Keratinocyte (primary cell): ENCODE measurements around the gene FBN2.
"Not testable (repeated sequence)": the region's sequence is repeated elsewhere in the genome, so short reads cannot be mapped to it uniquely, and the experiment has no call there.

Experiments used
- EZH2 ChIP-seq: IDR thresholded peaks from one replicate; pipeline ENCODE4 v1.6.1; 2012; ENCODE audit warnings: inconsistent platforms, mild to moderate bottlenecking, low read length, moderate library complexity
- TF ChIP-seq, protein P1 (sequence below), 3 experiments: IDR thresholded peaks in 1 of 3; conservative IDR thresholded peaks in 1 of 3; optimal IDR thresholded peaks in 1 of 3; 2 replicates in 2 of 3; 3 replicates in 1 of 3; pipeline versions ENCODE3 to v1.5.1; 2011; ENCODE audit warnings: low read length in 3 of 3, mild to moderate bottlenecking in 3 of 3, moderate library complexity in 2 of 3, control low read depth in 1 of 3, inconsistent platforms in 1 of 3; ENCODE audit not compliant: insufficient read depth in 2 of 3; ENCODE audit errors: extremely low read depth in 1 of 3

DNA sequence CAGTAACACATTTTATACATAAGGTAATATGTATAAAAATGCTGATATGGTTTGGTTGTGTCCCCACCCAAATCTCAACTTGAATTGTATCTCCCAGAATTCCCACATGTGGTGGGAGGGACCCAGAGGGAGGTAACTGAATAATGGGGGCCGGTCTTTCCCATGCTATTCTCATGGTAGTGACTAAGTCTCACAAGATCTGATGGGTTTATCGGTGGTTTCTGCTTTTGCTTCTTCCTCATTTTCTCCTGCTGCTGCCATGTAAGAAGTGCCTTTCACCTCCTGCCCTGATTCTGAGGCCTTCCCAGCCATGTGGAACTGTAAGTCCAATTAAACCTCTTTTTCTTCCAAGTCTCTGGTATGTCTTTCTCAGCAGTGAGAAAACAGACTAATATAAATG is 137.3 kb downstream of the FBN2 start:
- TF ChIP-seq, protein P1, sequence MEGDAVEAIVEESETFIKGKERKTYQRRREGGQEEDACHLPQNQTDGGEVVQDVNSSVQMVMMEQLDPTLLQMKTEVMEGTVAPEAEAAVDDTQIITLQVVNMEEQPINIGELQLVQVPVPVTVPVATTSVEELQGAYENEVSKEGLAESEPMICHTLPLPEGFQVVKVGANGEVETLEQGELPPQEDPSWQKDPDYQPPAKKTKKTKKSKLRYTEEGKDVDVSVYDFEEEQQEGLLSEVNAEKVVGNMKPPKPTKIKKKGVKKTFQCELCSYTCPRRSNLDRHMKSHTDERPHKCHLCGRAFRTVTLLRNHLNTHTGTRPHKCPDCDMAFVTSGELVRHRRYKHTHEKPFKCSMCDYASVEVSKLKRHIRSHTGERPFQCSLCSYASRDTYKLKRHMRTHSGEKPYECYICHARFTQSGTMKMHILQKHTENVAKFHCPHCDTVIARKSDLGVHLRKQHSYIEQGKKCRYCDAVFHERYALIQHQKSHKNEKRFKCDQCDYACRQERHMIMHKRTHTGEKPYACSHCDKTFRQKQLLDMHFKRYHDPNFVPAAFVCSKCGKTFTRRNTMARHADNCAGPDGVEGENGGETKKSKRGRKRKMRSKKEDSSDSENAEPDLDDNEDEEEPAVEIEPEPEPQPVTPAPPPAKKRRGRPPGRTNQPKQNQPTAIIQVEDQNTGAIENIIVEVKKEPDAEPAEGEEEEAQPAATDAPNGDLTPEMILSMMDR (optimal IDR thresholded peaks at IDR 0.05 in 1 of 3, IDR thresholded peaks at IDR 0.05 in 1 of 3, conservative IDR thresholded peaks at IDR 0.05 in 1 of 3; ENCODE audit: extremely low read depth in 1 of 3, insufficient read depth in 2 of 3, low read length in 3 of 3) = not testable (repeated sequence)
- TF ChIP-seq EZH2 = not testable (repeated sequence)
